Activated CD4-positive, alpha-beta T cell treated with anti-CD3 and anti-CD28 coated beads, Interleukin-2, Interleukin-4, amounts not matched to agents 100 ng/mL and 50 ng/mL, durations not matched to agents 16 hours and 8 hours (primary cell): ENCODE measurements around the gene DMBX1.

ENCODE experiments used
- DNase-seq: peaks from one replicate; pipeline ENCODE4 v3.0.0-alpha.2; 2020; ENCODE audit warnings: low spot score

The DMBX1 gene

GRCh38 chr1:46489638-46490405 is at the start of gene DMBX1:
Gene DMBX1 (plus strand): TSS chr1:46489836. CDS start chr1:46507011, 17,175 bp downstream.
- peak; percentile 46 for DNase-seq

- no peak for DNase-seq
Observed at GRCh38 chr1:46440478-46440877, 49.2 kb upstream of the DMBX1 start.

GRCh38 chr1:46442317-46443161 is 47.1 kb upstream of the DMBX1 start:
- peak; percentile 77 for DNase-seq

- DNase-seq: no peak
Observed at GRCh38 chr1:46444466-46444865, 45.2 kb upstream of the DMBX1 start.

GRCh38 chr1:46445773-46446256 is 43.8 kb upstream of the DMBX1 start:
- DNase-seq: no peak

GRCh38 chr1:46446646-46447498 is 42.8 kb upstream of the DMBX1 start:
- DNase-seq: peak; percentile 78

- no peak for DNase-seq
Observed at GRCh38 chr1:46447499-46448108, 42.0 kb upstream of the DMBX1 start.

- no peak for DNase-seq
Observed at GRCh38 chr1:46448109-46448911, 41.3 kb upstream of the DMBX1 start.

- DNase-seq: no peak
Observed at GRCh38 chr1:46449223-46450159, 40.1 kb upstream of the DMBX1 start.

GRCh38 chr1:46450160-46450517 is 39.5 kb upstream of the DMBX1 start:
- DNase-seq: no peak

- DNase-seq: no peak
Observed at GRCh38 chr1:46451948-46452930, 37.4 kb upstream of the DMBX1 start.

GRCh38 chr1:46452931-46453325 is 36.7 kb upstream of the DMBX1 start:
- DNase-seq: no peak

GRCh38 chr1:46453449-46453848 is 36.2 kb upstream of the DMBX1 start:
- DNase-seq: no peak

GRCh38 chr1:46455951-46456350 is 33.7 kb upstream of the DMBX1 start:
- no peak for DNase-seq

GRCh38 chr1:46456411-46456963 is 33.1 kb upstream of the DMBX1 start:
- DNase-seq: no peak

- no peak for DNase-seq
Observed at GRCh38 chr1:46457178-46457577, 32.5 kb upstream of the DMBX1 start.

- no peak for DNase-seq
Observed at GRCh38 chr1:46458190-46458589, 31.4 kb upstream of the DMBX1 start.

GRCh38 chr1:46458846-46459245 is 30.8 kb upstream of the DMBX1 start:
- DNase-seq: no peak
